HL-60 (cell line): Measurements from ENCODE around the gene PDGFA.

Experiments used
- DNase-seq, 2 experiments: peaks; one replicate each; pipeline ENCODE4 v3.0.0-alpha.2; 2010 to 2020; ENCODE audit warnings: low read depth in 1 of 2, low spot score in 1 of 2
- H3K27ac ChIP-seq: fragments of 250-450 bp; sonication (Bioruptor Pico); replicated peaks from 2 replicates; pipeline ENCODE4 v1.5.1; 2020; ENCODE audit warnings: mild to moderate bottlenecking, moderate library complexity
- H3K27me3 ChIP-seq: fragments of 250-450 bp; sonication (Bioruptor Pico); 2 replicates; pipeline ENCODE4 v1.5.1; 2021; ENCODE audit warnings: mild to moderate bottlenecking, moderate library complexity; ENCODE audit not compliant: insufficient read depth, poor library complexity, severe bottlenecking
- H3K4me3 ChIP-seq: replicated peaks from 2 replicates; pipeline ENCODE4 v1.5.1; 2011; ENCODE audit warnings: mild to moderate bottlenecking, control low read depth, low read length; ENCODE audit not compliant: insufficient read depth
- GABPA ChIP-seq: IDR thresholded peaks from 2 replicates; pipeline ENCODE4 v1.6.1; 2012; ENCODE audit warnings: low read depth
- POLR2AphosphoS5 ChIP-seq: IDR thresholded peaks from 2 replicates; pipeline ENCODE4 v1.6.1; 2012; ENCODE audit warnings: low read depth
- SPI1 ChIP-seq: IDR thresholded peaks from 2 replicates; pipeline ENCODE4 v1.6.1; 2012; ENCODE audit warnings: low read depth, mild to moderate bottlenecking, borderline replicate concordance
- TF ChIP-seq, protein P1 (sequence below): IDR thresholded peaks from one replicate; pipeline ENCODE4 v1.5.1; 2011; ENCODE audit warnings: low read length, control low read depth, inconsistent platforms; ENCODE audit not compliant: insufficient read depth
- TF ChIP-seq, protein P2 (sequence below): IDR thresholded peaks from 2 replicates; pipeline ENCODE4 v1.6.1; 2012; ENCODE audit warnings: low read depth; ENCODE audit not compliant: insufficient replicate concordance

Gene PDGFA

DNA sequence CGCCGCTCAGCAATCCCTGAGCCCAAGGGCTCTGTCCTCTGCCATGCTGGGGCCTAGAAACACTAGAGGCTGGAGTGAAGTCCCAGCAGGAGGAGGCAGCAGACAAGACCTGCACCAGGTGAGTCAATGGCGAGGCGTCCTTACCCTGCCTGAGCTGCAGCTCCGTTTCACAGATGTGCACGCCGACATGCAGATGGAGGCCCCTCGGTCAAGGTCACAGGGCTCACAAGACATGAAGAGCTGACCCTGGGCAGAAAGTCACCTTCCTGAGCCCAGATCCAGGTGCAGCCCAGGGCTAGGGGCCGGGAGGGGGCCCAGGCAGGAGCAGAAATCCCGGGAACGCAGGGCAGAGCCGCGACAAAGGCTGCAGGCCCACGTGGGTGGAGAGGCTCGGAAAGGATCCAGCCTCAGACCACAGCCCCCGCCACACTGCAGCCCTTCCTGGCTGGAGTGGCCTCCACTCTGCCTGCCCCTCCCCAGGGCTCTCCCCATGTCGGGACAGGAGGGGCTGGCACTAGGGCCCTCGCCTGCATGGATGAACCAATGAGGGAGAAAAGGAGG lies 23.8 kb downstream of the PDGFA start:
- no peak overlapping the region for H3K4me3 ChIP-seq
- H3K27ac ChIP-seq, result no peak overlapping the region
- no peak for DNase-seq
- no peak for TF ChIP-seq POLR2AphosphoS5
- no peak for TF ChIP-seq GABPA
- TF ChIP-seq SPI1, result no peak
- TF ChIP-seq, protein P1, sequence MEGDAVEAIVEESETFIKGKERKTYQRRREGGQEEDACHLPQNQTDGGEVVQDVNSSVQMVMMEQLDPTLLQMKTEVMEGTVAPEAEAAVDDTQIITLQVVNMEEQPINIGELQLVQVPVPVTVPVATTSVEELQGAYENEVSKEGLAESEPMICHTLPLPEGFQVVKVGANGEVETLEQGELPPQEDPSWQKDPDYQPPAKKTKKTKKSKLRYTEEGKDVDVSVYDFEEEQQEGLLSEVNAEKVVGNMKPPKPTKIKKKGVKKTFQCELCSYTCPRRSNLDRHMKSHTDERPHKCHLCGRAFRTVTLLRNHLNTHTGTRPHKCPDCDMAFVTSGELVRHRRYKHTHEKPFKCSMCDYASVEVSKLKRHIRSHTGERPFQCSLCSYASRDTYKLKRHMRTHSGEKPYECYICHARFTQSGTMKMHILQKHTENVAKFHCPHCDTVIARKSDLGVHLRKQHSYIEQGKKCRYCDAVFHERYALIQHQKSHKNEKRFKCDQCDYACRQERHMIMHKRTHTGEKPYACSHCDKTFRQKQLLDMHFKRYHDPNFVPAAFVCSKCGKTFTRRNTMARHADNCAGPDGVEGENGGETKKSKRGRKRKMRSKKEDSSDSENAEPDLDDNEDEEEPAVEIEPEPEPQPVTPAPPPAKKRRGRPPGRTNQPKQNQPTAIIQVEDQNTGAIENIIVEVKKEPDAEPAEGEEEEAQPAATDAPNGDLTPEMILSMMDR, result no peak
- TF ChIP-seq, protein P2, sequence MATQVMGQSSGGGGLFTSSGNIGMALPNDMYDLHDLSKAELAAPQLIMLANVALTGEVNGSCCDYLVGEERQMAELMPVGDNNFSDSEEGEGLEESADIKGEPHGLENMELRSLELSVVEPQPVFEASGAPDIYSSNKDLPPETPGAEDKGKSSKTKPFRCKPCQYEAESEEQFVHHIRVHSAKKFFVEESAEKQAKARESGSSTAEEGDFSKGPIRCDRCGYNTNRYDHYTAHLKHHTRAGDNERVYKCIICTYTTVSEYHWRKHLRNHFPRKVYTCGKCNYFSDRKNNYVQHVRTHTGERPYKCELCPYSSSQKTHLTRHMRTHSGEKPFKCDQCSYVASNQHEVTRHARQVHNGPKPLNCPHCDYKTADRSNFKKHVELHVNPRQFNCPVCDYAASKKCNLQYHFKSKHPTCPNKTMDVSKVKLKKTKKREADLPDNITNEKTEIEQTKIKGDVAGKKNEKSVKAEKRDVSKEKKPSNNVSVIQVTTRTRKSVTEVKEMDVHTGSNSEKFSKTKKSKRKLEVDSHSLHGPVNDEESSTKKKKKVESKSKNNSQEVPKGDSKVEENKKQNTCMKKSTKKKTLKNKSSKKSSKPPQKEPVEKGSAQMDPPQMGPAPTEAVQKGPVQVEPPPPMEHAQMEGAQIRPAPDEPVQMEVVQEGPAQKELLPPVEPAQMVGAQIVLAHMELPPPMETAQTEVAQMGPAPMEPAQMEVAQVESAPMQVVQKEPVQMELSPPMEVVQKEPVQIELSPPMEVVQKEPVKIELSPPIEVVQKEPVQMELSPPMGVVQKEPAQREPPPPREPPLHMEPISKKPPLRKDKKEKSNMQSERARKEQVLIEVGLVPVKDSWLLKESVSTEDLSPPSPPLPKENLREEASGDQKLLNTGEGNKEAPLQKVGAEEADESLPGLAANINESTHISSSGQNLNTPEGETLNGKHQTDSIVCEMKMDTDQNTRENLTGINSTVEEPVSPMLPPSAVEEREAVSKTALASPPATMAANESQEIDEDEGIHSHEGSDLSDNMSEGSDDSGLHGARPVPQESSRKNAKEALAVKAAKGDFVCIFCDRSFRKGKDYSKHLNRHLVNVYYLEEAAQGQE, result no peak
- H3K27me3 ChIP-seq, result no peaks in the 10 kb centered on the region

DNA sequence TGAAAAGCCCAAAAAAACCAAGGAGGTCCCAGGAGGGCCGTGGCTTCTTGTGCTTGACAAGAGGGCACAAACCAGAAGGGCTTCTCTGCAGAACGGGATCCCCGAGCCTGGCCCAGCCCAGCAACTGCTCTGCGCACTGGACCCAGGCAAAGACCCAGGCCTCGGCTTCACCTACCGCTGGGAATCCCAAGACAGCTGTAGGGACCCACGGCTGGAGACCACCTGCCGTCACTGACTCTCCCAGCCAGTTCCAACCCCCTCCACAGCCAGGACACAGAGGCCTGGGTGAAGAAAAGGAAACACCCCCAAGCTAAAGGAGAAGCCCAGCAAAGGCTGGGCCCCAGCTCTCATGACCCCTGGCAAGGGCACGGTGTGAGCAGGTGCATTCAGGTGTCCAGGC lies 24.3 kb downstream of the PDGFA start:
- Histone ChIP-seq H3K4me3 (no peak overlapping the region), H3K27me3 (no peaks in the 10 kb centered on the region), H3K27ac (no peak overlapping the region)
- TF ChIP-seq, protein P2, result no peak
- no peak for TF ChIP-seq GABPA
- TF ChIP-seq, protein P1, result no peak
- TF ChIP-seq POLR2AphosphoS5, result no peak
- TF ChIP-seq SPI1, result no peak
- no peak for DNase-seq

DNA sequence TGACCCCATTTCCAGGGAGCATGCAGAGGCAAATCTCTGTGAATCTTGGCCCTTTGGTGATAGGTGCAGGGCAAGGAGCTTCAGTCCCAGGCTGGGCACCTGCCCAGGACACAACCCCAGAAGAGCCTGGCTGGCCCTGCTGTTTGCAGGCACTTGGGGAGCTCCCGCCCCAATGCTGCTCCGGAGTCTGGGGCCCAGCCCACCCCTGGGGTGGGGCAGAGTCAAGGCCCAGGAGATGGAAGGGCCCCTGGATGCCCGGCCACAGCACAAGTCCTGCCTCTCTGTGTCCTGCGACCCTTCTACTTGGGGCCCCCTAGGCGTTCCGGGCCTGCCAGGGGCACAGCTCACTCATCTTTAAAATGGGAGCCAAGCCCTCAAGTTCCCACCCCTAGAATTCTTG lies 24.7 kb downstream of the PDGFA start:
- Histone ChIP-seq H3K4me3 (no peak overlapping the region), H3K27me3 (no peaks in the 10 kb centered on the region), H3K27ac (no peak overlapping the region)
- no peak for TF ChIP-seq POLR2AphosphoS5
- TF ChIP-seq SPI1, result no peak
- TF ChIP-seq, protein P2, result no peak
- no peak for TF ChIP-seq GABPA
- TF ChIP-seq, protein P1, result no peak
- DNase-seq, result no peak
